BLaER1 (cell line): ENCODE data around the gene RPL29.
"Not testable (repeated sequence)": the region's sequence is repeated elsewhere in the genome, so short reads cannot be mapped to it uniquely, and the experiment has no call there.

Experiments
- H3K27ac ChIP-seq: shearing (Covaris generic); formaldehyde crosslinking; 2 replicates; pipeline ENCODE4 v1.8.1; 2022
- H3K27me3 ChIP-seq: shearing (Covaris generic); formaldehyde crosslinking; 2 replicates; pipeline ENCODE4 v1.8.1; 2022
- H3K36me3 ChIP-seq: shearing (Covaris generic); formaldehyde crosslinking; 2 replicates; pipeline ENCODE4 v1.8.1; 2022
- H3K4me1 ChIP-seq: shearing (Covaris generic); formaldehyde crosslinking; 2 replicates; pipeline ENCODE4 v1.8.1; 2022
- H3K4me2 ChIP-seq: shearing (Covaris generic); formaldehyde crosslinking; 2 replicates; pipeline ENCODE4 v1.8.1; 2022
- H3K4me3 ChIP-seq: shearing (Covaris generic); formaldehyde crosslinking; 2 replicates; pipeline ENCODE4 v1.8.1; 2022
- H3K9ac ChIP-seq: shearing (Covaris generic); formaldehyde crosslinking; 2 replicates; pipeline ENCODE4 v1.8.1; 2022
- H3K9me3 ChIP-seq: shearing (Covaris generic); formaldehyde crosslinking; 2 replicates; pipeline ENCODE4 v1.8.1; 2022
- H4K20me1 ChIP-seq: shearing (Covaris generic); formaldehyde crosslinking; 2 replicates; pipeline ENCODE4 v1.8.1; 2022
- Cebpa-rat ChIP-seq: shearing (Covaris generic); IDR thresholded peaks from 2 replicates; pipeline ENCODE4 v1.8.1; 2022

The RPL29 gene

DNA sequence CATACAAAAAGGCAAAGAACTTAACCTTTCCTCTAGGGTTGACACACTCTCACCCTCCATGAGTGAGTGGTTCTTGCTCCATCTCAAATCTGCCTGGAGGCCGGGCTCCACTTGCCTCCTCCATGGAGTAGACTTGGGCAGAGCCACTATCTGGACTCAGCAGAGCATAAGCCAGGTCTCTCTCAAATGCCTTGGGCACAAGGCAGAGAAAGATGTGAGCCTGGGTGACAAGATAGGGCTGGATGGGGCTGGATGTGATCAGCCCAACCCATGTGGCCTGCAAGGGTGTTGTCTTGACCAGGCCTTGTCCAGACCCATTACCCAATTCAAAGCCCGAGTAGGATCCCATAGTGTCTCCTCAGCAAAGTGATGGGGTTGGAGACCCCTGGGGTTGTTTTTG lies 4.2 kb upstream of the RPL29 start:
- Histone ChIP-seq H3K4me1 (peaks cover 39% of the 10 kb centered on the region), H4K20me1 (peaks cover 1% of the 10 kb centered on the region; the same call in 1 of the 2 replicates), H3K4me2 (0 out of 2 replicates have a peak overlapping the region, but pooled peaks have one; percentile 20), H3K9ac (peak overlapping the region; percentile 23; the same call in 1 of the 2 replicates), H3K27me3 (no peaks in the 10 kb centered on the region), H3K27ac (peak overlapping the region; percentile 21; the same call in 1 of the 2 replicates), H3K36me3 (peaks cover 3% of the 10 kb centered on the region), H3K4me3 (no peak overlapping the region), H3K9me3 (no peaks in the 10 kb centered on the region)
- TF ChIP-seq Cebpa-rat = no peak

- peaks cover 14% of the 10 kb centered on the region for H3K36me3 ChIP-seq
- TF ChIP-seq Cebpa-rat = no peak
- no peak overlapping the region for H3K9ac ChIP-seq
- H3K27me3 ChIP-seq = no peaks in the 10 kb centered on the region
- H3K9me3 ChIP-seq = no peaks in the 10 kb centered on the region
- peaks cover 39% of the 10 kb centered on the region for H3K4me1 ChIP-seq
- H3K4me2 ChIP-seq = no peak overlapping the region
- no peak overlapping the region for H3K4me3 ChIP-seq
- peaks cover 12% of the 10 kb centered on the region for H4K20me1 ChIP-seq
- no peak overlapping the region for H3K27ac ChIP-seq
Observed at GRCh38 chr3:51998774-51999173, 3.1 kb upstream of the RPL29 start.

- H3K4me1 ChIP-seq = peaks cover 45% of the 10 kb centered on the region
- H3K27me3 ChIP-seq = no peaks in the 10 kb centered on the region
- H3K9me3 ChIP-seq = no peaks in the 10 kb centered on the region
- H3K9ac ChIP-seq = no peak overlapping the region
- peaks cover 19% of the 10 kb centered on the region for H4K20me1 ChIP-seq
- H3K4me3 ChIP-seq = no peak overlapping the region
- TF ChIP-seq Cebpa-rat = no peak
- no peak overlapping the region for H3K27ac ChIP-seq
- no peak overlapping the region for H3K4me2 ChIP-seq
- peaks cover 21% of the 10 kb centered on the region for H3K36me3 ChIP-seq
Observed at GRCh38 chr3:51997935-51998596, 2.4 kb upstream of the RPL29 start.

GRCh38 chr3:51997172-51997571 lies 1.5 kb upstream of the RPL29 start:
- Histone ChIP-seq H4K20me1 (peaks cover 28% of the 10 kb centered on the region), H3K9ac (no peak overlapping the region), H3K27ac (no peak overlapping the region), H3K4me3 (no peak overlapping the region), H3K27me3 (no peaks in the 10 kb centered on the region), H3K9me3 (no peaks in the 10 kb centered on the region), H3K4me1 (peaks cover 50% of the 10 kb centered on the region), H3K36me3 (peaks cover 30% of the 10 kb centered on the region), H3K4me2 (no peak overlapping the region)
- no peak for TF ChIP-seq Cebpa-rat

DNA sequence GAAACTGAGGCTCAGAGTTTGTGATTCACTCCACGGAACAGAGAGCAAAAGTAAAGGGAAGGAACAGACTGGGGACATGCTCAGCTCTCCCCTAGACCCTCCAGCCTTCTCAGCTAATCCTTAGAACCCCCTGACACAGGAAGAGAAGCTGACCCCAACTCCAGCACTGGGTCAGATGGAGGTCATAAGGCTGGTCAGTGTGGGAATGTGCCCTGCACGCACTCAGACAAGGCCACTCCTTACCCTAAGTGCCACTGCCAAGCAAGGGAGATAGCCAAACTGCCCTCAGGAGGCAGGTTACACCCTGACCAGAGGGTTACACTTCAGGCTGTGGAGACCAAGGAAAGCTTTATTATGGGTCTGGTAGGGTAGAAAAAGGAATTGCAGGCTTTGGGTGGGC lies 1.2 kb downstream of the RPL29 start:
- peaks cover 47% of the 10 kb centered on the region for H3K36me3 ChIP-seq
- H3K27ac ChIP-seq = peak overlapping the region; percentile 97
- peak overlapping the region; percentile 98 for H3K9ac ChIP-seq
- peak overlapping the region; percentile 83 for H3K4me3 ChIP-seq
- no peaks in the 10 kb centered on the region for H3K27me3 ChIP-seq
- peaks cover 56% of the 10 kb centered on the region for H3K4me1 ChIP-seq
- no peak for TF ChIP-seq Cebpa-rat
- H3K4me2 ChIP-seq = peak overlapping the region; percentile 97
- H4K20me1 ChIP-seq = peaks cover 54% of the 10 kb centered on the region
- H3K9me3 ChIP-seq = no peaks in the 10 kb centered on the region

DNA sequence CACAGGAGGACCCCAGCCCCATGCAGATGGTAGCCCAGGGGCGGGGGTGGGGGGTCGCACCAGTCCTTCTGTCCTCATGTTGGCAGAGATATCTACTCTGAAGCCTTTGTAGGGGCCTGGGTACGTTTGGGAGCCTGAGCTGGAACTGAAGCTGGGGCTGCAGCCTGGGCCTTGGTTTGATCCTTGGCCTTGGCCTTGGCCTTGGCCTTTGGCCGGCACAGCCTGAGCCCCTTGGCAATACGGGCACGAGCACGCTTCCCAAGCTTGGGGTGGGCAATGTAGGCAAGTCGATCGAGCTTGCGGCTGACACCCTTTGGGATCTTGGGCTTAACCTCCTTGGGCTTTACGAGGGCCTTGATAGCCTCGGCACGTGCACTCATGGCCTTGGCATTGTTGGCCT lies 2.0 kb downstream of the RPL29 start:
- peaks cover 63% of the 10 kb centered on the region for H4K20me1 ChIP-seq
- H3K36me3 ChIP-seq = peaks cover 56% of the 10 kb centered on the region
- H3K27ac ChIP-seq, H3K9me3 ChIP-seq, H3K27me3 ChIP-seq: not testable (repeated sequence)
- peaks cover 61% of the 10 kb centered on the region for H3K4me1 ChIP-seq
- peak overlapping the region; percentile 98; the same call in 1 of the 2 replicates for H3K9ac ChIP-seq
- H3K4me2 ChIP-seq = peak overlapping the region; percentile 97
- H3K4me3 ChIP-seq = peak overlapping the region; percentile 83; the same call in 1 of the 2 replicates

DNA sequence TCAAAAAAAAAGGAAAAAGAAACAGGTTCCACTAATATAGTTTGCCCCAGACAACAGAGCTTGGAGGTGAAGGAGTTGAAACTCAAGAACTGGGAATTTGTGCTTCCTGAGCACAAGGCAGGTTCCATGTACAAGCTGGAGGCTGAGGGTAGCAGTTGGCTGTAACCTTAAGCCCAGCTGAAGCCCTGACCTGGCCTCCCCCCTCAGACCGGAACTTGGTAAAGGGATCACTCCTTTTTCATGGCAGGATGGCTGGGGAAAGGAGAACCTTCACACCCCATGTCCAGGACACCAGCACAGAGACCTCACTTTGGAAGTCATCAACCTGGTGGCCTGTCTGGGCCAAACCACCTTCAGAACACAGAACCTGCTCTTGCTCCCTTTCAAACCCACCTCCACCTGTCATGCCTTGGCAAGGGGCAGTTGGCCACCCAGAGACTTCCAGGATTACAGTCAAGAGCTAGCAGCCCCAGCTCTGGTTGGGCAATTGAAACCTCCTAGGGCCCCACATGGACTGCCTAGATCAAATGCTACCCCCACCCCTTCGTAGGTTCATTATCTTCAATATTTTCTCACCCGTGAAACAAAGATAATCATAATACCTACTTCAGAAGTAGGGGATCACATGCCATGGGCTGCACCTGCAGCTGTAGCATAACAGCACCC lies 3.5 kb downstream of the RPL29 start:
- H3K9ac ChIP-seq = peak overlapping the region; percentile 5; the same call in 1 of the 2 replicates
- no peaks in the 10 kb centered on the region for H3K9me3 ChIP-seq
- H4K20me1 ChIP-seq = peaks cover 73% of the 10 kb centered on the region
- H3K27me3 ChIP-seq = no peaks in the 10 kb centered on the region
- TF ChIP-seq Cebpa-rat = no peak
- peak overlapping the region; percentile 4; the same call in 1 of the 2 replicates for H3K27ac ChIP-seq
- H3K4me1 ChIP-seq = peaks cover 61% of the 10 kb centered on the region
- H3K36me3 ChIP-seq = peaks cover 60% of the 10 kb centered on the region
- H3K4me2 ChIP-seq = peak overlapping the region; percentile 97
- H3K4me3 ChIP-seq = peak overlapping the region; percentile 33; the same call in 1 of the 2 replicates

- H3K4me1 ChIP-seq = peaks cover 57% of the 10 kb centered on the region
- peaks cover 73% of the 10 kb centered on the region for H4K20me1 ChIP-seq
- H3K27me3 ChIP-seq, H3K9ac ChIP-seq, H3K9me3 ChIP-seq, H3K4me3 ChIP-seq: not testable (repeated sequence)
- H3K27ac ChIP-seq = 0 out of 2 replicates have a peak overlapping the region, but pooled peaks have one; percentile 11
- H3K36me3 ChIP-seq = peaks cover 60% of the 10 kb centered on the region
- H3K4me2 ChIP-seq = peak overlapping the region; percentile 23; the same call in 1 of the 2 replicates
Observed at GRCh38 chr3:51990501-51990971, 5.2 kb downstream of the RPL29 start.

DNA sequence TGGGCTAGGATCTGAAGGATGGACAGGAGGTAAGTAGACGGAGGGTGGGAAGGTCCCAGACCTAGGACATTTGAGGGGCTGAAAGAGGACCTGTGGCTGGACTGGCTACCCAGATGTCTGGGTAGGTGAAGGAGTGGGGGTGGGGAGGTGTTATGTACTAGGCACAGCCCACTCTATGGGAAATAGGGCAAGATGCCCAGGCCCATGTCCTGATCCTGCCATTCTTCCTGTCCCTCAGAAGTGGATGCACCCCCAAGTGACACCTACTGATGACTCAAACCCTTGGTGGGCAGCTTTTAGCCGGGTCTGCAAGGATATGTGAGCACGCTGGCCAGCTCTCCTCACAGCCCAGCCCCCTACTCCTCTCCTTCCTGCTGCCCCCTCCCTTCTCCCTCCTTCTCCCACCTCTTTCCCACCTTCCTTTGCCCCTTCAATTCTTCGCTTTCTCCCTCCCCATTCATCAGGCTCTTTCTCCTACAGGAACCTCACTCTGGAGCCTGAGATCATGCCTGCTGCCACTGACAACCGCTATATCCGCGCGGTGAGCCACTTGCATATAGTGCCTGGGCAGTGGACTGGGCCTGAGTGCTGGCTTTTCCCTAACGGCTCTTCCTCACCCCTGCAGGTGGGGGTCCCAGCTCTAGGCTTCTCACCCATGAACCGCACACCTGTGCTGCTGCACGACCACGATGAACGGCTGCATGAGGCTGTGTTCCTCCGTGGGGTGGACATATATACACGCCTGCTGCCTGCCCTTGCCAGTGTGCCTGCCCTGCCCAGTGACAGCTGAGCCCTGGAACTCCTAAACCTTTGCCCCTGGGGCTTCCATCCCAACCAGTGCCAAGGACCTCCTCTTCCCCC lies 7.2 kb downstream of the RPL29 start:
- H3K9ac ChIP-seq = 0 out of 2 replicates have a peak overlapping the region, but pooled peaks have one; percentile 6

More for the DNA sequence above, 7.2 kb downstream of the RPL29 start:
- Histone ChIP-seq H3K9me3 (no peaks in the 10 kb centered on the region), H3K4me2 (no peak overlapping the region), H3K4me1 (peaks cover 59% of the 10 kb centered on the region), H3K36me3 (peaks cover 44% of the 10 kb centered on the region), H3K27me3 (no peaks in the 10 kb centered on the region), H3K27ac (no peak overlapping the region), H3K4me3 (no peak overlapping the region), H4K20me1 (peaks cover 59% of the 10 kb centered on the region)
- no peak for TF ChIP-seq Cebpa-rat
